H1 (cell line): ENCODE measurements around the gene ONECUT3. TPM values are rescaled to one million over a fixed set of nuclear protein-coding genes. Genes with fewer than 3 reads are reported as not detected.

Experiments
- CTCF ChIA-PET: fragments of 300-600 bp; sonication (Branson Sonifier 250); formaldehyde crosslinking; loops from one replicate; lab custom pipeline; 2021; ENCODE audit not compliant: partially characterized antibody; lab: Charles Lee
- POLR2A ChIA-PET: fragments of 300-600 bp; sonication (Branson Sonifier 250); formaldehyde crosslinking; loops from one replicate; lab custom pipeline; 2021; ENCODE audit warnings: inconsistent platforms; ENCODE audit not compliant: partially characterized antibody; lab: Charles Lee
- DNase-seq, 2 experiments: peaks; one replicate each; pipeline versions ENCODE4 v3.0.0 to v3.0.0-alpha.2; 2010 to 2022; ENCODE audit warnings: low spot score in 2 of 2, low read depth in 1 of 2, mixed read lengths in 1 of 2
- FAIRE-seq: peaks from 2 replicates; lab custom pipeline; 2011; peaks lifted over from hg19 to GRCh38; lab: Jason Lieb, UNC
- H2AFZ ChIP-seq: 2 replicates; pipeline ENCODE4 v1.8.1; 2012; ENCODE audit warnings: low read length, inconsistent platforms
- H2AK5ac ChIP-seq: 2 replicates; pipeline ENCODE4 v1.6.1; 2013; ENCODE audit warnings: low read depth, low read length
- H2BK120ac ChIP-seq: replicated peaks from 2 replicates; pipeline ENCODE3; 2013; ENCODE audit warnings: low read depth, low read length, inconsistent platforms
- H2BK12ac ChIP-seq: 2 replicates; pipeline ENCODE4 v1.6.1; 2013; ENCODE audit warnings: low read depth, low read length
- H2BK15ac ChIP-seq: 2 replicates; pipeline ENCODE4 v1.6.1; 2013; ENCODE audit warnings: low read length
- H2BK20ac ChIP-seq: 2 replicates; pipeline ENCODE4 v1.6.1; 2013; ENCODE audit warnings: low read length
- H2BK5ac ChIP-seq: 2 replicates; pipeline ENCODE4 v1.6.1; 2013; ENCODE audit warnings: low read depth, low read length
- H3K14ac ChIP-seq: 2 replicates; pipeline ENCODE4 v1.6.1; 2013; ENCODE audit warnings: inconsistent platforms; ENCODE audit not compliant: insufficient read length
- H3K18ac ChIP-seq: 2 replicates; pipeline ENCODE4 v1.6.1; 2013; ENCODE audit warnings: low read length; ENCODE audit errors: extremely low read depth
- H3K23ac ChIP-seq: 2 replicates; pipeline ENCODE4 v1.6.1; 2013; ENCODE audit warnings: inconsistent platforms; ENCODE audit not compliant: insufficient read length
- H3K23me2 ChIP-seq: 2 replicates; pipeline ENCODE4 v1.6.1; 2013; ENCODE audit warnings: low read depth, low read length
- H3K27ac ChIP-seq: 2 replicates; pipeline ENCODE4 v1.6.1; 2011; ENCODE audit warnings: low read depth, low read length, inconsistent platforms
- H3K27me3 ChIP-seq, 4 experiments: replicated peaks in 1 of 4; 1 replicate in 1 of 4; 2 replicates in 3 of 4; pipeline versions ENCODE4 v1.6.1 to v1.8.1; 2011 to 2013; ENCODE audit warnings: low read length in 3 of 4, mild to moderate bottlenecking in 3 of 4, inconsistent platforms in 2 of 4, mixed read lengths in 2 of 4, moderate library complexity in 1 of 4; ENCODE audit not compliant: control insufficient read depth in 3 of 4, insufficient read depth in 3 of 4; ENCODE audit errors: extremely low read depth in 1 of 4
- H3K36me3 ChIP-seq, 4 experiments: 2 replicates each; pipeline versions ENCODE4 v1.6.1 to v1.8.1; 2011 to 2013; ENCODE audit warnings: mild to moderate bottlenecking in 4 of 4, low read length in 3 of 4, moderate library complexity in 2 of 4, control low read depth in 1 of 4, inconsistent platforms in 1 of 4; ENCODE audit not compliant: insufficient read depth in 4 of 4, control insufficient read depth in 2 of 4
- H3K4ac ChIP-seq: replicated peaks from 2 replicates; pipeline ENCODE3; 2013; ENCODE audit warnings: low read length, low read depth, mixed read lengths, inconsistent platforms; ENCODE audit not compliant: insufficient read length
- H3K4me1 ChIP-seq, 4 experiments: replicated peaks in 1 of 4; 1 replicate in 1 of 4; 2 replicates in 3 of 4; pipeline versions ENCODE4 v1.6.1 to v1.8.1; 2011 to 2013; ENCODE audit warnings: low read length in 3 of 4, inconsistent platforms in 2 of 4, mixed read lengths in 1 of 4; ENCODE audit not compliant: insufficient read depth in 4 of 4, control insufficient read depth in 3 of 4
- H3K4me2 ChIP-seq, 2 experiments: 2 replicates each; pipeline versions ENCODE4 v1.6.1 to v1.8.1; 2011 to 2013; ENCODE audit warnings: low read depth in 2 of 2, low read length in 2 of 2, control low read depth in 1 of 2, inconsistent platforms in 1 of 2, mild to moderate bottlenecking in 1 of 2; ENCODE audit not compliant: insufficient read depth in 1 of 2
- H3K4me3 ChIP-seq, 4 experiments: fragments of 200-600, 300-600 bp in 1 of 4; sonication (generic), shearing (Covaris generic), sonication (Bioruptor Twin) in 1 of 4; 2 replicates each; pipeline versions ENCODE4 v1.5.1 to v1.8.1; 2011 to 2016; ENCODE audit warnings: low read length in 4 of 4, low read depth in 3 of 4, control low read depth in 2 of 4, inconsistent platforms in 2 of 4, mild to moderate bottlenecking in 2 of 4, mixed read lengths in 1 of 4, moderate library complexity in 1 of 4; ENCODE audit not compliant: insufficient read depth in 2 of 4; ENCODE audit errors: extremely low read depth in 1 of 4
- H3K56ac ChIP-seq: replicated peaks from 2 replicates; pipeline ENCODE3; 2013; ENCODE audit warnings: low read depth, mild to moderate bottlenecking, mixed read lengths, low read length, inconsistent platforms; ENCODE audit not compliant: insufficient read length
- H3K79me1 ChIP-seq: 2 replicates; pipeline ENCODE4 v1.6.1; 2013; ENCODE audit warnings: low read depth, low read length, control low read depth
- H3K79me2 ChIP-seq, 2 experiments: 2 replicates each; pipeline versions ENCODE4 v1.6.1 to v1.8.1; 2012 to 2013; ENCODE audit warnings: low read length in 2 of 2, mild to moderate bottlenecking in 2 of 2, inconsistent platforms in 1 of 2; ENCODE audit not compliant: insufficient read depth in 2 of 2, control insufficient read depth in 1 of 2
- H3K9ac ChIP-seq, 4 experiments: replicated peaks in 1 of 4; 1 replicate in 1 of 4; 2 replicates in 3 of 4; pipeline versions ENCODE4 v1.6.1 to v1.8.1; 2011 to 2013; ENCODE audit warnings: low read depth in 3 of 4, low read length in 3 of 4, control low read depth in 2 of 4, mild to moderate bottlenecking in 2 of 4, moderate library complexity in 2 of 4, inconsistent platforms in 1 of 4; ENCODE audit errors: extremely low read depth in 1 of 4
- H3K9me3 ChIP-seq, 2 experiments: 2 replicates each; pipeline versions ENCODE4 v1.6.1 to v1.8.1; 2012 to 2013; ENCODE audit warnings: mild to moderate bottlenecking in 2 of 2, moderate library complexity in 2 of 2, control low read depth in 1 of 2, inconsistent platforms in 1 of 2, low read depth in 1 of 2, low read length in 1 of 2, mixed read lengths in 1 of 2; ENCODE audit not compliant: insufficient read depth in 2 of 2
- H4K20me1 ChIP-seq, 2 experiments: replicated peaks in 1 of 2; 2 replicates each; pipeline versions ENCODE3 to v1.8.1; 2011 to 2013; ENCODE audit warnings: inconsistent platforms in 2 of 2, low read length in 2 of 2, mild to moderate bottlenecking in 1 of 2; ENCODE audit not compliant: insufficient read depth in 2 of 2, control insufficient read depth in 1 of 2
- H4K5ac ChIP-seq: 2 replicates; pipeline ENCODE4 v1.6.1; 2013; ENCODE audit warnings: low read length, low read depth, mixed read lengths, inconsistent platforms; ENCODE audit not compliant: insufficient read length
- H4K8ac ChIP-seq: 2 replicates; pipeline ENCODE4 v1.8.0; 2013; ENCODE audit warnings: mild to moderate bottlenecking, moderate library complexity, low read length, inconsistent platforms; ENCODE audit not compliant: insufficient read depth; ENCODE audit errors: extremely low read depth
- H4K91ac ChIP-seq: replicated peaks from 2 replicates; pipeline ENCODE3; 2013; ENCODE audit warnings: low read length, mixed read lengths, inconsistent platforms; ENCODE audit not compliant: insufficient read length
- ASH2L ChIP-seq: fragments of 200-600, 300-600 bp; sonication (generic); IDR thresholded peaks from one replicate; pipeline ENCODE4 v1.7.1; 2017; ENCODE audit warnings: low read length
- CREB1 ChIP-seq: IDR thresholded peaks from 2 replicates; pipeline ENCODE4 v1.6.1; 2012; ENCODE audit warnings: inconsistent platforms
- CTCF ChIP-seq, 3 experiments: IDR thresholded peaks; 1 replicate in 2 of 3; 2 replicates in 1 of 3; pipeline versions ENCODE4 v1.5.1 to v1.6.1; 2011; ENCODE audit warnings: low read length in 3 of 3, mild to moderate bottlenecking in 3 of 3, inconsistent platforms in 2 of 3, low read depth in 1 of 3, moderate library complexity in 1 of 3; ENCODE audit not compliant: insufficient read depth in 1 of 3; ENCODE audit errors: control extremely low read depth in 1 of 3
- EP300 ChIP-seq, 2 experiments: IDR thresholded peaks; 1 replicate in 1 of 2; 2 replicates in 1 of 2; pipeline ENCODE4 v1.6.1; 2011 to 2012; ENCODE audit warnings: low read depth in 2 of 2, low read length in 2 of 2, mild to moderate bottlenecking in 2 of 2, borderline replicate concordance in 1 of 2, inconsistent platforms in 1 of 2, moderate library complexity in 1 of 2
- JUND ChIP-seq: IDR thresholded peaks from 2 replicates; pipeline ENCODE4 v1.6.1; 2011; ENCODE audit warnings: mild to moderate bottlenecking, improper control_type of control experiment, low read length
- MAX ChIP-seq: IDR thresholded peaks from 2 replicates; pipeline ENCODE4 v1.6.1; 2012; ENCODE audit warnings: inconsistent platforms
- RAD21 ChIP-seq, 2 experiments: IDR thresholded peaks in 1 of 2; conservative IDR thresholded peaks in 1 of 2; 2 replicates each; pipeline ENCODE4 v1.6.1; 2011; ENCODE audit warnings: low read depth in 2 of 2, low read length in 2 of 2, improper control_type of control experiment in 1 of 2, inconsistent platforms in 1 of 2, mild to moderate bottlenecking in 1 of 2, moderate library complexity in 1 of 2
- RBBP5 ChIP-seq: IDR thresholded peaks from 2 replicates; pipeline ENCODE4 v1.7.1; 2012; ENCODE audit warnings: low read depth, mild to moderate bottlenecking, inconsistent platforms, low read length, moderate library complexity, borderline replicate concordance
- SUZ12 ChIP-seq: fragments of 200-600 bp; sonication (generic); IDR thresholded peaks from 2 replicates; pipeline ENCODE4 v1.6.1; 2012; ENCODE audit warnings: mild to moderate bottlenecking, inconsistent platforms, low read length, moderate library complexity, mixed read lengths
- TEAD4 ChIP-seq: IDR thresholded peaks from 2 replicates; pipeline ENCODE4 v1.6.1; 2012; ENCODE audit warnings: low read depth, low read length, inconsistent platforms, mixed read lengths
- WGBS, 2 experiments: shearing (Covaris generic) in 1 of 2; methylation state at CpG; one replicate each; pipeline versions ENCODE4 v1.1.6 to v1.1.7; 2013 to 2015; ENCODE audit warnings: low lambda C conversion rate in 2 of 2, mixed read lengths in 2 of 2, inconsistent platforms in 1 of 2, low coverage in 1 of 2, missing lambda C conversion rate in 1 of 2; ENCODE audit not compliant: insufficient replicate concordance in 2 of 2, insufficient coverage in 1 of 2, insufficient read length in 1 of 2; ENCODE audit errors: extremely low coverage in 1 of 2, missing lambda C conversion rate in 1 of 2; 5-methylcytosine and 5-hydroxymethylcytosine counted together
- polyA plus RNA-seq, 7 experiments: library from polyadenylated mRNA; depleted of rRNA in 3 of 7; stranded (reverse) in 5 of 7; unstranded in 2 of 7; fragments of >200 nt in 5 of 7; fragments of 200-250 nt in 2 of 7; gene quantifications; 1 replicate in 5 of 7; 2 replicates in 1 of 7; 4 replicates in 1 of 7; pipeline versions ENCODE4 v1.2.1 to v1.2.3, GENCODE V29; 2011 to 2013; ENCODE audit warnings: missing spikeins in 2 of 7, mixed read lengths in 2 of 7
- total RNA-seq: library from RNA; stranded (reverse); fragmentation: NEBNext Ultra II Directional; extraction: Animal tissue kit (Norgen Biotek cat#: 25700); gene quantifications from 2 replicates; pipeline ENCODE4 v1.2.1, GENCODE V29; 2021

ONECUT3 gene
- total and polyA plus RNA-seq, 2 of the 8 experiments (the other 6 are each of a cell fraction or from before 2014, with no cell fraction given), result not detected

- Histone ChIP-seq H3K9ac (no peak overlapping the region), H3K79me2 (no peaks in the 10 kb centered on the region), H3K36me3 (no peaks in the 10 kb centered on the region), H2AFZ (no peak overlapping the region), H3K18ac (no peak overlapping the region), H3K27ac (no peak overlapping the region), H3K79me1 (no peaks in the 10 kb centered on the region), H2BK15ac (no peak overlapping the region), H4K8ac (peak overlapping the region; percentile 36; the same call in 1 of the 2 replicates), H3K4ac (no peak overlapping the region), H3K23me2 (peaks cover 9% of the 10 kb centered on the region; the same call in 1 of the 2 replicates), H4K91ac (no peak overlapping the region), H2BK12ac (no peak overlapping the region), H3K56ac (no peak overlapping the region), H3K27me3 (peaks cover 50 to 68% (median 63%) of the 10 kb centered on the region in 4 experiments), H3K23ac (no peak overlapping the region), H2AK5ac (no peak overlapping the region), H2BK20ac (no peak overlapping the region), H4K5ac (no peak overlapping the region), H2BK120ac (no peak overlapping the region), H3K4me1 (peaks cover 0 to 20% (median 6%) of the 10 kb centered on the region in 4 experiments; a peak in 6 of 7 replicates), H3K14ac (no peak overlapping the region), H4K20me1 (peaks cover 3 to 20% of the 10 kb centered on the region in 2 experiments), H2BK5ac (no peak overlapping the region), H3K9me3 (peaks cover 7 to 9% of the 10 kb centered on the region in 2 experiments; a peak in 3 of 4 replicates), H3K4me3 (no peak overlapping the region), H3K4me2 (no peak overlapping the region)
- ChIA-PET POLR2A (interaction anchor here (0.8 to 1.0 kb wide), 2 partner anchors 10 to 30 kb away, joined by 3 to 4 read pairs; no protein-coding TSS in a partner anchor), CTCF (interaction anchor here (0.6 to 4.9 kb wide), 43 partner anchors 8 to 1340 kb away, joined by 3 to 97 read pairs (median 4); no protein-coding TSS in a partner anchor)
- FAIRE-seq (no peak), DNase-seq (peak in 1 of 2 experiments; percentile 96)
- WGBS, 2 experiments, result 26% methylated on average over 11 of the region's 13 CpGs; no CpG with 5 or more reads in 1 of the 2 experiments
- no peak for TF ChIP-seq RBBP5
- TF ChIP-seq MAX, result 0 out of 2 replicates have a peak, but pooled peaks have one; percentile 37
- TF ChIP-seq RAD21 (IDR thresholded peaks at IDR 0.05 in 1 of 2, conservative IDR thresholded peaks at IDR 0.05 in 1 of 2; ENCODE audit: low read depth in 2 of 2, low read length in 2 of 2), result peak; percentile 49 to 59
- TF ChIP-seq SUZ12, result no peak
- peak in 1 of 2 experiments; percentile 79; a peak in 1 of 3 replicates for TF ChIP-seq EP300 (IDR thresholded peaks at IDR 0.05; ENCODE audit: borderline replicate concordance in 1 of 2, low read depth in 2 of 2, low read length in 2 of 2)
- TF ChIP-seq TEAD4, result peak; percentile 65; the same call in 1 of the 2 replicates
- TF ChIP-seq JUND, result no peak
- TF ChIP-seq ASH2L, result no peak
- TF ChIP-seq CTCF (IDR thresholded peaks at IDR 0.05; ENCODE audit: control extremely low read depth in 1 of 3, insufficient read depth in 1 of 3, low read depth in 1 of 3, low read length in 3 of 3), result peak; percentile 77 to 87 (median 85)
- no peak for TF ChIP-seq CREB1
Measured at GRCh38 chr19:1768248-1768647, 14.9 kb downstream of the ONECUT3 start.
